GM19455 (cell line): ENCODE measurements around the gene DHRSX.
A peak's percentile ranks its signal among the peaks of the same experiment; 100 is the strongest.
"Not testable (repeated sequence)": the region's sequence is repeated elsewhere in the genome, so short reads cannot be mapped to it uniquely, and the experiment has no call there.

Experiments used
- ATAC-seq: cut with Tn5 transposase; IDR thresholded peaks from one replicate; pipeline ENCODE4 v1.9.1; 2021; ENCODE audit not compliant: unreplicated experiment

DHRSX gene

DNA sequence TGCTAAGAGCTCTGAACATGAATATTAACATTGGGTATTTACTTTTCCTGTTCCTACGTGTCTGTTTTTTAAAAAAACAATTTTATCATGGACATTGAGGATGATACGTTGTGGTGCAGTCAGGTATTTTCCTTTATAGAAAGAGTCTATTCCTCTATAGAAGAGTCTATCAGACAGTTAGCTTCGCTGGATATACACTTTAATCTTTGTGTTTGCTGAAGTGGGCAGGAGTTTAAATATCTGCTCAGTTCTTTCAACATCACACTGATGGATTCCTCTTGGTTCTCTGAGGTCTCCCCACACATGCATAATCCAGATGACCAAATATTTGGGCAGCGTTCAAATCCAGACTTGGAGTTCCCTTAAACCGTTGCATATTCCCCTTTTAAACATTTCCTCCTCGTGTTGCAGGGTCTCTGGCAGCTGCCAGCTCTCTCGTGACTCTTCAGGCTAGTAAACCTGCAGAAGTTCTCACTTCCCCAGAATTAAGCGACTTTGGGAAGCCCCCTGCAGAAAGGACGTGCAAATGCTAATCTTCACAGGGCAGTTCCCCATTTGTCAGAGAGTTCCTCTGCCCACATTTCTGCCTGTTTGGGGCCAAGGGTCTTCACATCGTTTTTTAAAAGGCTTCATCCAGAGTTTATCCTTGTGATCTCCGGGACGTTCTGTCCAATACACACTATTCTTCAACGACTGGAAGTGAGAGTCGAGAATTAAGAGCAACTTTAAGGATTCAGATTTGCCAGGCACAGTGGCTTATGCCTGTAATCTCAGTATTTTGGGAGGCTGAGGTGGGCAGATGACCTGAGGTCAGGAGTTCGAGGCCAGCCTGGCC is 20.5 kb upstream of the DHRSX start:
- peak; percentile 65 for ATAC-seq

DNA sequence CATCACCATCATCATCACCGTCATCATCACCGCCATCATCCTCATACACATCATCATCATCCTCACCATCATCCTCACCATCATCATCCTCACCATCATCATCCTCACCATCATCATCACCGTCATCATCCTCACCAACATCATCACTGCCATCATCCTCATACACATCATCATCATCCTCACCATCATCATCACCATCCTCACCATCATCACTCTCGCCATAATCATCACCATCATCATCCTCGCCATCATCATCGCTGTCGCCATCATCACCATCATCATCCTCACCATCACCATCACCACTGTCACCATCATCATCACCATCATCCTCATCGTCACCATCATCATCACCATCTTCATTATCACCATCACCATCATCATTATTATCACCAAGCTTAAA is 19.8 kb upstream of the DHRSX start:
- no peak for ATAC-seq

DNA sequence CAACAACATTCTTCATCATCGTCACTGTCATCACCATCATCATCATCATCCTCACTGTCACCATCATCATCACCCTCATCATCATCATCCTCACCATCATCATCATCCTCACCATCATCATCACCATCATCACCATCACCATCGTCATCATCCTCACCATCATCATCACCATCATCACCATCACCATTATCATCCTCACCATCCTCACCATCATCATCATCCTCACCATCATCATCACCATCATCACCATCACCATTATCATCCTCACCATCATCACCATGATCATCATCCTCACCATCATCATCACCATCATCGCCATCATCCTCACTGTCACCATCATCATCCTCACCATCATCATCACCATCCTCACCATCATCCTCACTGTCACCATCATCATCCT is 18.9 kb upstream of the DHRSX start:
- ATAC-seq, result not testable (repeated sequence)

- peak; percentile 16 for ATAC-seq
Measured at GRCh38 chrX:2517055-2517454, 16.3 kb upstream of the DHRSX start.

DNA sequence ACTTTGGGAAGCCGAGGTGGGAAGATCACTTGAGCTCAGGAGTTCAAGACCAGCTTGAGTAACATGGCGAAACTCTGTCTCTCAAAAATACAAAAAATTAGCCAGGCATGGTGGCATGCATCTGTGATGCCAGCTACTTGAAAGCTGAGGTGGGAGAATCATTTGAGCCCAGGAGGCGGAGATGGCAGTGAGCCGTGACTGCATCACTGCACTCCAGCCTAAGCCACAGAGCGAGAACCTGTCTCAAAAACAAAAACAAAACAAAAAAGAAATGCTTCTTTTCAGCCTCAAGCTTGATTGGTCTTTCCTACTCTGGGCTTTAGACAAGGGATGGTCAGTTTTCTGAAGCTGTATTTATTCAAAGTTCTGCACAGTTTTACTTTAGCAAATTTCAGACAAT is 15.8 kb upstream of the DHRSX start:
- peak; percentile 50 for ATAC-seq

GRCh38 chrX:2514131-2514530 is 13.4 kb upstream of the DHRSX start:
- no peak for ATAC-seq

DNA sequence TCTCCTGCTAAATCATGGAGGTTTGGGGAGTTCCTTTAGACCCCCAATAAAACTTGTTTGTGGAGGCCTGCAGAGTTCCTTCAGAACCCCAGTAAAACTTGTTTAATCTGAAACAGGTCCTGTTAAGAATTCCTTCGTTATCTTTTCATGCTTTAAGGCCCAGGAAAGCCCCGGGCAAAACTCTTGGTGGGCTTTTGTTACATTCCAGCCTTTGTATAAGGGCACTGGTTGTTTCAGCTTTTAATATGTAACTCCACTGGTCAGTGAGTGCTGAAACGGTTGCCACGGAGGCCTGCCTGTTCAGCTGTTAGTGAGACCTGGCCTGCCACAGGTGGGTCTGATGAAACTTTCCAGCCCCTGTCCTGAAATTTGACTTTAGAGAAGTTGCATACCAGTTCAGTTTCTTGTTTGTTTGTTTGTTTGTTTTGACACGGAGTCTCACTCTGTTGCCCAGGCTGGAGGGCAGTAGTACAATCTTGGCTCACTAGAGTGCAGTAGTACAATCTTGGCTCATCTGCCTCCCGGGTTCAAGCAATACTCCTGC is 12.4 kb upstream of the DHRSX start:
- ATAC-seq, result no peak

DNA sequence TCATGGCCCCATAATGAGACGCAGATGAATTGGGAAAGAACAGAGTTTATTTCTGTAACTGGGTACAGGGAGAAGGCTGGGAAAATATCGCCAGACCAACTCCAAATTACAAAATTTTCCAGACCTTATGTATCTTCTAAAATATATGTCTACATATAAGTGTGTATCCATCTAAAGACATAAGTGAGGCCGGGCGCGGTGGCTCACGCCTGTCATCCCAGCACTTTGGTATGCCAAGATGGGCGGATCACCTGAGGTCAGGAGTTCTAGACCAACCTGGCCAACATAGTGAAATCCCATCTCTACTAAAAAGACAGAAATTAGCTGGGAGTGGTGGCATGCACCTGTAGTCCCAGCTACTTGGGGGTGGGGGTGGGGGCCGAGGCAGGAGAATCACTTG is 11.7 kb upstream of the DHRSX start:
- ATAC-seq, result no peak

- no peak for ATAC-seq
Measured at GRCh38 chrX:2511326-2511725, 10.6 kb upstream of the DHRSX start.

DNA sequence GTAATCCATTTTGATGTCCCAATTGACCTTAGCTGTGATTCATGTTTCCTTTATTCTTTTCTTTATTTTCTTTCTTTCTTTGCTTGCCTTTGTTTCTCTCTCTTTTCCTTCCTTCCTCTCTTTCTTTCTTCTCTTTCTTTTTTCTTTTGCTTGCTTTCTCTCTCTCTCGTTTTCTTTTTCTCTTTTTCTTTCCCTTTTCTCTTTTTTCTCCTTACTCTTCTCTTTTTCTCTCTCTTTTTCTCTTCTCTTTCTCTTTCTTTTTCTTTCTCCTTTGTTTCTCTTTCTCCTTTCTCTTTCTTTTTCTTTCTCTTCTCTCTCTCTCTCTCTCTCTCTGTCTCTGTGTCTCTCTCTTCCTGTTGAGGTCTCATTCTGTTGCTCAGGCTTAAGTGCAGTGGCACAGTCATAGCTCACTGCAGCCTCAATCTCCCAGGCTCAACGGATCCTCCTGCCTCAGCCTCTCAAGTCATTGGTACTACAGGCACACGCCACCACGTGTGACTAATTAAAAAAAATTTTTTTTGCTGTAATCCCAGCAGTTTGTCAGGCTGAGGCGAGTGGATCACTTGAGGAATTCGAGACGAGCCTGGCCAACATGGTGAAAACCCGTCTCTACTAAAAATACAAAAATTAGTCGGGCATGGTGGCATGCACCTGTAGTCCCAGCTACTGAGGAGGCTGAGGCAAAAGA is 8.0 kb upstream of the DHRSX start:
- ATAC-seq, result no peak

- ATAC-seq, result no peak
Measured at GRCh38 chrX:2507904-2508627, 7.3 kb upstream of the DHRSX start.

- ATAC-seq, result no peak
Measured at GRCh38 chrX:2507196-2507595, 6.4 kb upstream of the DHRSX start.

- ATAC-seq, result not testable (repeated sequence)
Measured at GRCh38 chrX:2505341-2505740, 4.6 kb upstream of the DHRSX start.

- ATAC-seq, result no peak
Measured at GRCh38 chrX:2504706-2505332, 4.0 kb upstream of the DHRSX start.

- no peak for ATAC-seq
Measured at GRCh38 chrX:2503591-2504500, 3.1 kb upstream of the DHRSX start.

DNA sequence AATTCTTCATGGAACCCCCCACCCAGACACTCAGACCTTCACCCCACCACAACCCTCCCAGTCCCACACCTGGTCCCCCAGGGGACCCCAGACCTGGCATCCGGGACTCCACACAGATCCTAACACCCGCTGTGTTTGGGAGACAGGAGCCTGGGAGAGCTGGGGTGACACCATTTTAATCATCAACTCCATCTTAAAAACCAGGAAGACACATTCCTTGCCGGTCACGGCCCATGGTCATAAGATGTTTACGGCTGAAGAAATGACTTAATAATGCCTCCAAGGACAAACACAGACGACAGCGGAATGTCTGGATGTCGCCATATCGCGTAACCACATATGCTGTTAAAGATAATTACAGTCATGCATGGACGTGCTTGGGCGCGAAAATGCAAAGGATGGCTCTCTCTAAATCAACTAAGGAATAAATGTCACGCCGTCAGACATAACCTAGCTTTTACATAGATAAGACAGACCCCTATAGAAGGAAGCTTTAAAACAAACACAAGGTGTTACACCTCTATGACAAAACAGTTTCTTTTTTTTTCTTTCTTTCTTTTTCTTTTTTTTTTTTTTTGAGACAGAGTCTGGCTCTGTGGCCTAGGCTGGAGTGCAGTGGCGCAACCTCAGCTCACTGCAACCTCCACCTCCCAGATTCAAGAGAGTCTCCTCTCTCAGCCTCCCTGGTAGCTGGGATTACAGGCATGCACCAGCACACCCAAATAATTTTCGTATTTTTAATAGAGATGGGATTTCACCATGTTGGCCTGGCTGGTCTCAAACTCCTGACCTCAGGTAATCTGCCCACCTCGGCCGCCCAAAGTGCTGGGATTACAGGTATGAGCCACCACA is 2.1 kb upstream of the DHRSX start:
- no peak for ATAC-seq

DNA sequence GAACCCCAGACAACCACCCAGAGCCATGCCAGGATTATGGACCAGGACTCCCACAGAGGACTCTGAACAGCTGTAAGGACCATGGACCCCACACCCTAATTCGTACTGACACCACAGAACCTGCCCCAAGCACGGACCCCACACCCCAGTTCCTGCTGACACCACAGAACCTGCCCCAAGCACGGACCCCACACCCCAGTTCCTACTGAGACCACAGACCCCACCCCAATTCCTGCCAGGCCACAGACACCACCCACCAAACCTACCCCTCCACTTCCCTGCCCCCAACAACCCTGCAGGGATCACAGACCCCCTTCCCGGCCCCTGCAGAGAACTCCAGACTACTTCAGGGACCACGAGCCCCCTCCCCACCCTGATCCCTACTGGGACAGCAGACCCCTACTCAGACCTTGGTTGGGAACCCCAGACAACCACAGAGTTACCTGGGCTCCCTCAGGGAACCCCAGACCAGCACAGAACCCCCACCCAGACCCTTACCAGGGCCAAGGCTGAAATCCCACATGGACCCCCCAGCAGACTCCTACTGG is 1.4 kb upstream of the DHRSX start:
- no peak for ATAC-seq

DNA sequence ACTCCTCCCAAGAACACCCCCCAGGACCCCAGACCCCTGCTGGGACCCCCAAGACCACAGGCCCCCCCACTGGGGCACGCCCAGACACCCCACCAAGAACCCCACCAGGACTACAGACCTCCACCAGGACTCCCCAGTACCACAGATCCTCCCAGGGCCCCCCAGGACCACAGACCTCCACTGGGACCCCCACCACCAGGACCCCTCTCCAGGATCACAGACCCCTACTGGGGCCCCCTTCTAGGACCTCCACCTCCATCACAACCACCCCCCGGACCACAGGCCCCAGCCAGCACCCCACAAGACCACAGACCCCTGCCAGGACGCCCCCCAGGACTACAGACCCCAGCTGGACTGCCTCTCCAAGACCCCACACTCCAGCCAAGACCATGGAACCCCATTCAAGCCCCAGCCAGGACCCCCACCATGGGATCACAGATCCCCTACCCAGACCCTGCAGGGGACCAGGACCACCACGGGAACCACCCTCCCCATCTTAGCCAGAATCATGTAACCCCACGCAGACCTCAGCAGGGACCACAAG is 855 bp upstream of the DHRSX start:
- no peak for ATAC-seq
